ENCODE measurements around the gene ZBTB40.

The ZBTB40 gene

GRCh38 chr1:22440582-22440981 is 11.1 kb upstream of the ZBTB40 start:
- Histone ChIP-seq H3K9me3 (ENCODE audit: control insufficient read depth, insufficient read depth, low read depth, low read length) (no peaks in the 10 kb centered on the region), H3K27ac (ENCODE audit: extremely low read depth, low read depth, low read length) (no peak overlapping the region), H3K4me3 (ENCODE audit: low read depth, low read length) (no peak overlapping the region), H3K4me1 (ENCODE audit: control insufficient read depth, insufficient read depth, low read length) (no peaks in the 10 kb centered on the region), H3K36me3 (ENCODE audit: control insufficient read depth in 2 of 2, insufficient read depth in 1 of 2, low read length in 2 of 2) (no peaks in the 10 kb centered on the region)
- TF ChIP-seq ZNF623 (tag by site-specific recombination; IDR thresholded peaks at IDR 0.05) (no peak), SETDB1 (IDR thresholded peaks at IDR 0.05; ENCODE audit: insufficient read length, low read length) (peak; percentile 90)
- ChIA-PET CTCF (interaction anchor here (0.7 kb wide), 1 partner anchor 335 kb away, joined by 3 read pairs; no protein-coding TSS in a partner anchor), POLR2A (interaction anchor here (0.6 to 0.7 kb wide), 2 partner anchors 11 to 199 kb away, joined by 4 read pairs; no protein-coding TSS in a partner anchor)

GRCh38 chr1:22442212-22442894 is 9.3 kb upstream of the ZBTB40 start:
- H3K36me3 ChIP-seq (ENCODE audit: control insufficient read depth in 2 of 2, insufficient read depth in 1 of 2, low read length in 2 of 2), result no peaks in the 10 kb centered on the region
- ChIA-PET POLR2A (no interaction called here), CTCF (no interaction called here)
- H3K9me3 ChIP-seq (ENCODE audit: control insufficient read depth, insufficient read depth, low read depth, low read length), result no peaks in the 10 kb centered on the region
- TF ChIP-seq, protein P1, sequence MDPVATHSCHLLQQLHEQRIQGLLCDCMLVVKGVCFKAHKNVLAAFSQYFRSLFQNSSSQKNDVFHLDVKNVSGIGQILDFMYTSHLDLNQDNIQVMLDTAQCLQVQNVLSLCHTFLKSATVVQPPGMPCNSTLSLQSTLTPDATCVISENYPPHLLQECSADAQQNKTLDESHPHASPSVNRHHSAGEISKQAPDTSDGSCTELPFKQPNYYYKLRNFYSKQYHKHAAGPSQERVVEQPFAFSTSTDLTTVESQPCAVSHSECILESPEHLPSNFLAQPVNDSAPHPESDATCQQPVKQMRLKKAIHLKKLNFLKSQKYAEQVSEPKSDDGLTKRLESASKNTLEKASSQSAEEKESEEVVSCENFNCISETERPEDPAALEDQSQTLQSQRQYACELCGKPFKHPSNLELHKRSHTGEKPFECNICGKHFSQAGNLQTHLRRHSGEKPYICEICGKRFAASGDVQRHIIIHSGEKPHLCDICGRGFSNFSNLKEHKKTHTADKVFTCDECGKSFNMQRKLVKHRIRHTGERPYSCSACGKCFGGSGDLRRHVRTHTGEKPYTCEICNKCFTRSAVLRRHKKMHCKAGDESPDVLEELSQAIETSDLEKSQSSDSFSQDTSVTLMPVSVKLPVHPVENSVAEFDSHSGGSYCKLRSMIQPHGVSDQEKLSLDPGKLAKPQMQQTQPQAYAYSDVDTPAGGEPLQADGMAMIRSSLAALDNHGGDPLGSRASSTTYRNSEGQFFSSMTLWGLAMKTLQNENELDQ (tag by site-specific recombination; IDR thresholded peaks at IDR 0.05; ENCODE audit: low read depth), result no peak
- no peak for TF ChIP-seq ZFP69B (tag by site-specific recombination; IDR thresholded peaks at IDR 0.05)
- TF ChIP-seq TCF7L2 (IDR thresholded peaks at IDR 0.05; ENCODE audit: borderline replicate concordance, low read depth, low read length), result no peak
- TF ChIP-seq, protein P2, sequence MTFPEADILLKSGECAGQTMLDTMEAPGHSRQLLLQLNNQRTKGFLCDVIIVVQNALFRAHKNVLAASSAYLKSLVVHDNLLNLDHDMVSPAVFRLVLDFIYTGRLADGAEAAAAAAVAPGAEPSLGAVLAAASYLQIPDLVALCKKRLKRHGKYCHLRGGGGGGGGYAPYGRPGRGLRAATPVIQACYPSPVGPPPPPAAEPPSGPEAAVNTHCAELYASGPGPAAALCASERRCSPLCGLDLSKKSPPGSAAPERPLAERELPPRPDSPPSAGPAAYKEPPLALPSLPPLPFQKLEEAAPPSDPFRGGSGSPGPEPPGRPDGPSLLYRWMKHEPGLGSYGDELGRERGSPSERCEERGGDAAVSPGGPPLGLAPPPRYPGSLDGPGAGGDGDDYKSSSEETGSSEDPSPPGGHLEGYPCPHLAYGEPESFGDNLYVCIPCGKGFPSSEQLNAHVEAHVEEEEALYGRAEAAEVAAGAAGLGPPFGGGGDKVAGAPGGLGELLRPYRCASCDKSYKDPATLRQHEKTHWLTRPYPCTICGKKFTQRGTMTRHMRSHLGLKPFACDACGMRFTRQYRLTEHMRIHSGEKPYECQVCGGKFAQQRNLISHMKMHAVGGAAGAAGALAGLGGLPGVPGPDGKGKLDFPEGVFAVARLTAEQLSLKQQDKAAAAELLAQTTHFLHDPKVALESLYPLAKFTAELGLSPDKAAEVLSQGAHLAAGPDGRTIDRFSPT (tag by site-specific recombination; IDR thresholded peaks at IDR 0.05), result no peak
- TF ChIP-seq ZNF184 (tag by site-specific recombination; IDR thresholded peaks at IDR 0.05), result no peak
- TF ChIP-seq ZNF560 (tag by site-specific recombination; IDR thresholded peaks at IDR 0.05; ENCODE audit: borderline replicate concordance), result no peak
- no peak for TF ChIP-seq ZNF768 (tag by site-specific recombination; IDR thresholded peaks at IDR 0.05)
- no peak for TF ChIP-seq SCRT1 (tag by site-specific recombination; IDR thresholded peaks at IDR 0.05; ENCODE audit: borderline replicate concordance)
- TF ChIP-seq HOXC10 (CRISPR knock-in tag; IDR thresholded peaks at IDR 0.05), result no peak
- no peak for TF ChIP-seq ZNF37A (tag by site-specific recombination; IDR thresholded peaks at IDR 0.05)
- no peak for TF ChIP-seq ZNF366 (tag by site-specific recombination; conservative IDR thresholded peaks at IDR 0.05)
- no peak overlapping the region for H3K27ac ChIP-seq (ENCODE audit: extremely low read depth, low read depth, low read length)
- H3K4me3 ChIP-seq (ENCODE audit: low read depth, low read length), result no peak overlapping the region
- no peaks in the 10 kb centered on the region for H3K4me1 ChIP-seq (ENCODE audit: control insufficient read depth, insufficient read depth, low read length)

DNA sequence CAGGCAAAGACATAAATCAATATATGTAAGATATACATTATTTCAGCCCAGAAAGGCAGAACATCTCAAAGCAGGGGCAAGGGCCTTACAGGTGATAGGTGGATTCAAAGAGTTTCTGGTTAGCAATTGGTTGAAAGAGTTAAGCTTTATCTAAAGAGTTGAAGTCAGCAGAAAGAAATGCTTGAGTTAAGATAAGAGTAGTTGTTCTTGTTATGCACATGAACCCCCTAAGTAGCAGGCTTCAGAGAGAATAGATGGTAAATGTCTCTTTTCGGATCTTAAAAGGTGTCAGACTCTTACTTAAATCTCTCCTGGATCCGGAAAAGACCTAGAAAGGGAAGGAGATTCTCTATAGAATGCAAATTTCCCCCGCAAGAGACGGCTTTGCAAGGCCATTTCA is 8.3 kb upstream of the ZBTB40 start:
- TF ChIP-seq ZBTB7A (tag by site-specific recombination; IDR thresholded peaks at IDR 0.05; ENCODE audit: low read depth), result no peak
- ChIA-PET CTCF (no interaction called here), POLR2A (no interaction called here)
- H3K4me3 ChIP-seq (ENCODE audit: low read depth, low read length), result no peak overlapping the region
- no peaks in the 10 kb centered on the region for H3K36me3 ChIP-seq (ENCODE audit: control insufficient read depth in 2 of 2, insufficient read depth in 1 of 2, low read length in 2 of 2)
- no peaks in the 10 kb centered on the region for H3K4me1 ChIP-seq (ENCODE audit: control insufficient read depth, insufficient read depth, low read length)
- no peaks in the 10 kb centered on the region for H3K9me3 ChIP-seq (ENCODE audit: control insufficient read depth, insufficient read depth, low read depth, low read length)
- H3K27ac ChIP-seq (ENCODE audit: extremely low read depth, low read depth, low read length), result no peak overlapping the region

DNA sequence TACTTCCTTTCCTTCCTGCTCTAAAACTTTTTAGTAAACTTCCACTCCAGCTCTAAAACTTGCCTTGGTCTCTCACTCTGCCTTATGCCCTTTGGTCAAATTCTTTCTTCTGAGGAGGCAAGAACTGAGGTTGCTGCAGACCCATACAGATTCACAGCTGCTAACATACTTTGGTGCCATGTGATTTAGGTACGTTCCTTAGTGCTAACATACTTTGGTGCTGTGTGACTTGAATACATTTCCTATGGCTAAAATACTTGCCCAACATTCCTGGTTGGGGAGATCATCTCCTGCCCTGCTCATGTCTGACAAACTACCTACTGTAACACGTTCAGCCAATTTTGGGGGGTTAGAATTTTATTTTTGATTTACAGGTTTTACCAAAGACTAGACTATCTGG is 6.8 kb upstream of the ZBTB40 start:
- CTCF ChIA-PET, result no interaction called here
- Histone ChIP-seq H3K9me3 (ENCODE audit: control insufficient read depth, insufficient read depth, low read depth, low read length) (no peaks in the 10 kb centered on the region), H3K27ac (ENCODE audit: extremely low read depth, low read depth, low read length) (no peak overlapping the region), H3K36me3 (ENCODE audit: control insufficient read depth in 2 of 2, insufficient read depth in 1 of 2, low read length in 2 of 2) (no peaks in the 10 kb centered on the region), H3K4me1 (ENCODE audit: control insufficient read depth, insufficient read depth, low read length) (no peaks in the 10 kb centered on the region), H3K4me3 (ENCODE audit: low read depth, low read length) (no peak overlapping the region)
- POLR2A ChIA-PET, result no interaction called here
- TF ChIP-seq ZNF157 (tag by site-specific recombination; IDR thresholded peaks at IDR 0.05) (no peak), SETDB1 (IDR thresholded peaks at IDR 0.05; ENCODE audit: insufficient read length, low read length) (peak; percentile 7), GFI1B (tag by site-specific recombination; IDR thresholded peaks at IDR 0.05) (no peak)
